PC-9 (cell line): ENCODE data around the gene PHACTR1. TPM values are rescaled to one million over a fixed set of nuclear protein-coding genes. Genes with fewer than 3 reads are reported as not detected.

Experiments used
- BruUV-seq: library from RNA; stranded (reverse); fragments of 400-500 nt; replicated peaks from 2 replicates; lab custom pipeline; 2021; lab: Mats Ljungman, UMichigan
- CTCF ChIA-PET: fragments of 300-600 bp; sonication (Branson Sonifier 250); formaldehyde crosslinking; loops from one replicate; lab custom pipeline; 2022; ENCODE audit warnings: antibody characterized with exemption; lab: Charles Lee
- POLR2A ChIA-PET: fragments of 300-600 bp; sonication (Branson Sonifier 250); formaldehyde crosslinking; loops from one replicate; lab custom pipeline; 2022; ENCODE audit warnings: antibody characterized with exemption; ENCODE audit not compliant: unreplicated experiment; lab: Charles Lee
- DNase-seq, 2 experiments: peaks; one replicate each; pipeline versions ENCODE4 v3.0.0 to v3.0.0-alpha.2; 2015 to 2022; ENCODE audit warnings: mixed read lengths in 1 of 2
- H2AFZ ChIP-seq: fragments of 200-600 bp; sonication (generic); 2 replicates; pipeline ENCODE4 v1.8.1; 2017; ENCODE audit warnings: antibody characterized with exemption
- H3F3A ChIP-seq: fragments of 200-600 bp; sonication (generic); 2 replicates; pipeline ENCODE4 v1.8.1; 2017; ENCODE audit warnings: antibody characterized with exemption, mild to moderate bottlenecking, low read depth; ENCODE audit not compliant: insufficient read depth
- H3K27ac ChIP-seq: fragments of 200-600 bp; sonication (generic); 2 replicates; pipeline ENCODE4 v1.6.1; 2016; ENCODE audit warnings: mixed run types
- H3K27me3 ChIP-seq: fragments of 200-600 bp; sonication (generic); 2 replicates; pipeline ENCODE4 v1.6.1; 2016; ENCODE audit warnings: low read depth, mixed run types; ENCODE audit not compliant: insufficient read depth
- H3K36me3 ChIP-seq: fragments of 200-600 bp; sonication (generic); 2 replicates; pipeline ENCODE4 v1.6.1; 2016; ENCODE audit warnings: low read depth, mixed run types
- H3K4me1 ChIP-seq: fragments of 200-600 bp; sonication (generic); replicated peaks from 2 replicates; pipeline ENCODE4 v1.6.1; 2016; ENCODE audit warnings: mixed run types; ENCODE audit not compliant: insufficient read depth
- H3K4me2 ChIP-seq: fragments of 200-600 bp; sonication (generic); 2 replicates; pipeline ENCODE4 v1.6.1; 2017; ENCODE audit warnings: mixed run types
- H3K4me3 ChIP-seq: fragments of 200-600 bp; sonication (generic); 2 replicates; pipeline ENCODE4 v1.6.1; 2016; ENCODE audit warnings: mixed run types
- H3K79me2 ChIP-seq: fragments of 200-600 bp; sonication (generic); 2 replicates; pipeline ENCODE4 v1.6.1; 2017; ENCODE audit warnings: low read depth, mixed run types
- H3K9me2 ChIP-seq: fragments of 200-600 bp; sonication (generic); 2 replicates; pipeline ENCODE4 v1.8.1; 2017; ENCODE audit warnings: mild to moderate bottlenecking; ENCODE audit not compliant: insufficient read depth
- H3K9me3 ChIP-seq: fragments of 200-600 bp; sonication (generic); 2 replicates; pipeline ENCODE4 v1.8.1; 2016; ENCODE audit warnings: low read depth; ENCODE audit not compliant: insufficient read depth
- H4K20me1 ChIP-seq: fragments of 200-600 bp; sonication (generic); 2 replicates; pipeline ENCODE4 v1.8.1; 2017; ENCODE audit not compliant: insufficient read depth
- CTCF ChIP-seq: fragments of 200-600 bp; sonication (generic); conservative IDR thresholded peaks from 2 replicates; pipeline ENCODE4 v1.6.1; 2017; ENCODE audit warnings: mixed run types, antibody characterized with exemption, mild to moderate bottlenecking, moderate library complexity
- EZH2 ChIP-seq: fragments of 200-600 bp; sonication (generic); IDR thresholded peaks from 2 replicates; pipeline ENCODE4 v1.8.0; 2017; ENCODE audit warnings: antibody characterized with exemption, low read depth
- intact Hi-C: fragments of 100-400 bp; cut with micrococcal nuclease; formaldehyde crosslinking; loops from one replicate; pipeline ENCODE4 v1.10.0; 2022; ENCODE audit not compliant: unreplicated experiment
- total RNA-seq: library from RNA; stranded (reverse); gene quantifications from 2 replicates; pipeline ENCODE4 v1.2.3, GENCODE V29; 2021

Gene PHACTR1
- total RNA-seq, 1 experiment from 2014 or later: not detected

GRCh38 chr6:13338038-13338437 is 621.5 kb downstream of the PHACTR1 start:
- ChIA-PET POLR2A (no interaction called here), CTCF (interaction anchor here (1.2 kb wide), 1 partner anchor 200 kb away, joined by 10 read pairs; no protein-coding TSS in a partner anchor)
- Histone ChIP-seq H4K20me1 (no peaks in the 10 kb centered on the region), H3K27ac (no peak overlapping the region), H3K27me3 (no peaks in the 10 kb centered on the region), H3K36me3 (no peaks in the 10 kb centered on the region), H3K9me2 (no peaks in the 10 kb centered on the region), H2AFZ (no peak overlapping the region), H3K4me3 (no peak overlapping the region), H3K4me1 (no peaks in the 10 kb centered on the region; the same call in 1 of the 2 replicates), H3K9me3 (no peaks in the 10 kb centered on the region), H3K79me2 (no peaks in the 10 kb centered on the region), H3K4me2 (no peak overlapping the region), H3F3A (no peaks in the 10 kb centered on the region)
- TF ChIP-seq EZH2: no peak
- TF ChIP-seq CTCF: no peak
- no peak for DNase-seq
- intact Hi-C loops: loop anchor here (5.0 to 10.0 kb wide), 3 partner anchors 139 to 729 kb away; no protein-coding TSS in a partner anchor
- no TSS peak for BruUV-seq
